Colonic mucosa (tissue), 4 donors: Measurements from ENCODE around the gene YPEL5. TPM values are rescaled to one million over a fixed set of nuclear protein-coding genes. Genes with fewer than 3 reads are reported as not detected.
"Not testable (repeated sequence)": the region's sequence is repeated elsewhere in the genome, so short reads cannot be mapped to it uniquely, and the experiment has no call there.

Experiments used
- DNase-seq: peaks from one replicate; pipeline ENCODE4 v3.0.0-alpha.2; 2020
- H3K27ac ChIP-seq: fragments of 200-600 bp; one replicate; pipeline ENCODE4 v1.8.0; 2021
- H3K27me3 ChIP-seq: fragments of 200-600 bp; one replicate; pipeline ENCODE4 v1.8.0; 2021
- H3K36me3 ChIP-seq: fragments of 200-600 bp; one replicate; pipeline ENCODE4 v1.8.0; 2021
- H3K4me1 ChIP-seq: fragments of 200-600 bp; one replicate; pipeline ENCODE4 v1.8.0; 2021; ENCODE audit warnings: mild to moderate bottlenecking
- H3K4me3 ChIP-seq: fragments of 200-600 bp; one replicate; pipeline ENCODE4 v1.8.0; 2021
- H3K9ac ChIP-seq, 2 donors: one replicate each; pipeline ENCODE4 v1.7.0; 2013; ENCODE audit warnings: control low read depth in 2 of 2, low read depth in 2 of 2, low read length in 2 of 2
- H3K9me3 ChIP-seq: fragments of 200-600 bp; one replicate; pipeline ENCODE4 v1.8.0; 2021
- CTCF ChIP-seq: fragments of 200-600 bp; IDR thresholded peaks from one replicate; pipeline ENCODE4 v1.8.0; 2022; ENCODE audit warnings: antibody characterized with exemption, mild to moderate bottlenecking
- intact Hi-C: fragments of 100-400 bp; cut with DNase I; formaldehyde crosslinking; loops from one replicate; pipeline ENCODE4 v1.14.1; 2022
- total RNA-seq, 2 donors: library from RNA; stranded (reverse); fragmentation: NEBNext Ultra II Directional in 1 of 2; extraction: Animal tissue kit (Norgen Biotek cat#: 25700) in 1 of 2; gene quantifications; one replicate each; pipeline ENCODE4 v1.2.1, GENCODE V29; 2021
- donor health status: healthy.
- donor health status: DM: no; HTN: no; CAD: no.
- donor health status: DM: no; HTN: no; CAD: no.

YPEL5 gene
- total RNA-seq, 2 donors from 2014 or later = 26.7 to 78.7 TPM

GRCh38 chr2:30141136-30141535 is 5.7 kb upstream of the YPEL5 start:
- Histone ChIP-seq H3K27ac (no peak overlapping the region), H3K4me3 (no peak overlapping the region), H3K9me3 (no peaks in the 10 kb centered on the region), H3K27me3 (no peaks in the 10 kb centered on the region), H3K4me1 (no peaks in the 10 kb centered on the region), H3K36me3 (no peaks in the 10 kb centered on the region), H3K9ac (no peak overlapping the region)
- TF ChIP-seq CTCF = no peak
- intact Hi-C loops = no loop called here
- DNase-seq = no peak

- Histone ChIP-seq H3K36me3 (no peaks in the 10 kb centered on the region), H3K9ac (no peak overlapping the region), H3K4me1 (peaks cover 6% of the 10 kb centered on the region), H3K27me3 (no peaks in the 10 kb centered on the region), H3K27ac (no peak overlapping the region), H3K4me3 (no peak overlapping the region), H3K9me3 (no peaks in the 10 kb centered on the region)
- no peak for DNase-seq
- intact Hi-C loops = no loop called here
- TF ChIP-seq CTCF = no peak
Measured at GRCh38 chr2:30144260-30144659, 2.5 kb upstream of the YPEL5 start.

- DNase-seq, H3K36me3 ChIP-seq, H3K27me3 ChIP-seq, H3K4me1 ChIP-seq, H3K4me3 ChIP-seq, H3K9ac ChIP-seq, H3K27ac ChIP-seq, H3K9me3 ChIP-seq, intact Hi-C loops: not testable (repeated sequence)
Measured at GRCh38 chr2:30144951-30145350, 1.9 kb upstream of the YPEL5 start.

GRCh38 chr2:30145826-30146336 is 926 bp upstream of the YPEL5 start:
- peaks cover 10% of the 10 kb centered on the region for H3K4me1 ChIP-seq
- H3K36me3 ChIP-seq = no peaks in the 10 kb centered on the region
- no peak for TF ChIP-seq CTCF
- DNase-seq = no peak
- H3K27me3 ChIP-seq = no peaks in the 10 kb centered on the region
- peak overlapping the region; percentile 42 for H3K4me3 ChIP-seq
- H3K9ac ChIP-seq = peak overlapping the region; percentile 52 to 65
- peak overlapping the region; percentile 80 for H3K27ac ChIP-seq
- intact Hi-C loops = no loop called here
- no peaks in the 10 kb centered on the region for H3K9me3 ChIP-seq

- Histone ChIP-seq H3K4me3 (peak overlapping the region; percentile 78), H3K9me3 (no peaks in the 10 kb centered on the region), H3K9ac (peak overlapping the region; percentile 72 to 100), H3K36me3 (no peaks in the 10 kb centered on the region), H3K27ac (peak overlapping the region; percentile 98), H3K27me3 (no peaks in the 10 kb centered on the region), H3K4me1 (peaks cover 10% of the 10 kb centered on the region)
- intact Hi-C loops = no loop called here
- DNase-seq = no peak
- TF ChIP-seq CTCF = no peak
Measured at GRCh38 chr2:30147196-30147714, 448 bp downstream of the YPEL5 start.

- Histone ChIP-seq H3K9me3 (no peaks in the 10 kb centered on the region), H3K4me3 (peak overlapping the region; percentile 78), H3K27me3 (no peaks in the 10 kb centered on the region), H3K4me1 (peaks cover 10% of the 10 kb centered on the region), H3K27ac (peak overlapping the region; percentile 98), H3K9ac (peak overlapping the region; percentile 59 to 100), H3K36me3 (no peaks in the 10 kb centered on the region)
- peak; percentile 80 for DNase-seq
- TF ChIP-seq CTCF = peak; percentile 29
- intact Hi-C loops = no loop called here
Measured at GRCh38 chr2:30147715-30148610, 1.2 kb downstream of the YPEL5 start.
